ENCODE results near the gene RREB1. TPM values are rescaled to one million over a fixed set of nuclear protein-coding genes. Genes with fewer than 3 reads are reported as not detected.

RREB1 gene
- total and polyA plus RNA-seq, 2 donors (not counting 3 experiments of a cell fraction or from before 2014, with no cell fraction given) = 3.7 to 33.0 TPM

DNA sequence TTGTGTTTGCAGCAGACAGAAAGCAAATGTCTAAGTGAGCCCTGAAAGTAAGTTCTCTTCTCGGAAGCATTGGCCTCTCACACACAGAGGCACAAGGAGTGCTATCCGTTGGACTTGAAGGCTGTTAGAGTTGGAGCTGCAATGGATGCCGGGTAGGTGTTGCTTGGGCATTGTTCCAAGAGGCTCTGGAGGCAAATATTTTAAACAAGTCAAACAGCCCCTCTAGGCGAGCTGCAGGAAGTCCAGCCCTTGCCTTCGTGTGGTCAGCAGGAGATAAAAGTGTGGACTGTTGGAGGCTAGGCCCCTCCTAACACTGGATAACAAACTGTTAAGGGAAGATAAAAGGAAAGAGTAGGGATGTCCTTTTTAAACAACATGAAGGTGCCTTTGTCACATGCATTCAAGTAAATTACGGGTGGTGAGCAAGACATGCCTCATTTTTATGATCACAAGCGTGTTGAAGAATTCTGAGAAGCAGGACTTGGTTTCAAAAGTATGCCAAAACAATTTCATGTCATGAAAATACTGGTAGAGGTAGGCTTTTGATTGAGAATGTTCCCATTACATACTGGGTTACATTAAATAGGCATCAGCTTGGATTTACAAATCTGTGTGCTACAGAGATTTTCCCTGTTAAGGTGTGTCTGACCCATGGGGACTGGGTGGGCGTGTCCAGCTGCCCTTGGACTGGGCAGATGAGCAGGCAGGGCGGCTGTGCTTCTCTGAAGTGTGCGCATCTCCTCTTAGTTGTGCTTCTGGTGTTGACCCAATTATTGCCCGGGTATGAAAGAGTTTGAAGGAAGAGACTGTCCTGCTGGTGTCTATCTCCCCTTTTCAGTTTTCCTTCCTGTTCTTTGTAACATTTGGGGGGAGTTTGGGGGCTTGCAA, 57.5 kb downstream of the RREB1 start:
- peaks cover 12% of the 10 kb centered on the region for H4K20me1 ChIP-seq (replicated peaks; ENCODE audit: control insufficient read depth, extremely low read depth, insufficient read depth, low read length)
- no peak for DNase-seq (ENCODE audit: low read depth, low spot score)
- intact Hi-C loops (cut with micrococcal nuclease) = no loop called here
- no peaks in the 10 kb centered on the region for H3K9me1 ChIP-seq (replicated peaks; ENCODE audit: control insufficient read depth, extremely low read depth, insufficient read depth, low read length)
- no peak overlapping the region for H3K4me2 ChIP-seq (ENCODE audit: insufficient read depth, low read length)
- no peak overlapping the region for H3K27ac ChIP-seq (ENCODE audit: insufficient read depth, low read depth, low read length)
- POLR2A ChIA-PET = no interaction called here
- H3K79me2 ChIP-seq (ENCODE audit: control insufficient read depth, insufficient read depth, low read length) = peaks cover 72% of the 10 kb centered on the region
- CTCF ChIA-PET = interaction anchor here (1.2 kb wide), 1 partner anchor 27 kb away, joined by 5 read pairs; no protein-coding TSS in a partner anchor
- no peaks in the 10 kb centered on the region for H3K9me3 ChIP-seq (replicated peaks; ENCODE audit: control insufficient read depth, insufficient read depth, low read length)
- TF ChIP-seq JUN (IDR thresholded peaks at IDR 0.05; ENCODE audit: borderline replicate concordance, insufficient read depth, insufficient read length, low read depth) (no peak), EZH2 (IDR thresholded peaks at IDR 0.05; ENCODE audit: borderline replicate concordance, low read depth, low read length, severe bottlenecking) (no peak), POLR2AphosphoS5 (IDR thresholded peaks at IDR 0.05; ENCODE audit: insufficient read depth, low read depth, low read length) (no peak), FOS (IDR thresholded peaks at IDR 0.05; ENCODE audit: borderline replicate concordance, insufficient read depth, low read length) (no peak), POLR2A (IDR thresholded peaks at IDR 0.05; ENCODE audit: low read depth, low read length) (no peak), GATA2 (IDR thresholded peaks at IDR 0.05; ENCODE audit: insufficient read depth, insufficient read length, low read depth, low read length) (no peak), MYC (IDR thresholded peaks at IDR 0.05; ENCODE audit: low read depth, low read length) (no peak)
- TF ChIP-seq, protein P1, sequence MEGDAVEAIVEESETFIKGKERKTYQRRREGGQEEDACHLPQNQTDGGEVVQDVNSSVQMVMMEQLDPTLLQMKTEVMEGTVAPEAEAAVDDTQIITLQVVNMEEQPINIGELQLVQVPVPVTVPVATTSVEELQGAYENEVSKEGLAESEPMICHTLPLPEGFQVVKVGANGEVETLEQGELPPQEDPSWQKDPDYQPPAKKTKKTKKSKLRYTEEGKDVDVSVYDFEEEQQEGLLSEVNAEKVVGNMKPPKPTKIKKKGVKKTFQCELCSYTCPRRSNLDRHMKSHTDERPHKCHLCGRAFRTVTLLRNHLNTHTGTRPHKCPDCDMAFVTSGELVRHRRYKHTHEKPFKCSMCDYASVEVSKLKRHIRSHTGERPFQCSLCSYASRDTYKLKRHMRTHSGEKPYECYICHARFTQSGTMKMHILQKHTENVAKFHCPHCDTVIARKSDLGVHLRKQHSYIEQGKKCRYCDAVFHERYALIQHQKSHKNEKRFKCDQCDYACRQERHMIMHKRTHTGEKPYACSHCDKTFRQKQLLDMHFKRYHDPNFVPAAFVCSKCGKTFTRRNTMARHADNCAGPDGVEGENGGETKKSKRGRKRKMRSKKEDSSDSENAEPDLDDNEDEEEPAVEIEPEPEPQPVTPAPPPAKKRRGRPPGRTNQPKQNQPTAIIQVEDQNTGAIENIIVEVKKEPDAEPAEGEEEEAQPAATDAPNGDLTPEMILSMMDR (IDR thresholded peaks at IDR 0.05; ENCODE audit: extremely low read depth in 1 of 2, insufficient read depth in 1 of 2, low read depth in 1 of 2, low read length in 2 of 2) = no peak
- TF ChIP-seq, protein P2, sequence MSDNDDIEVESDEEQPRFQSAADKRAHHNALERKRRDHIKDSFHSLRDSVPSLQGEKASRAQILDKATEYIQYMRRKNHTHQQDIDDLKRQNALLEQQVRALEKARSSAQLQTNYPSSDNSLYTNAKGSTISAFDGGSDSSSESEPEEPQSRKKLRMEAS (IDR thresholded peaks at IDR 0.05; ENCODE audit: insufficient read depth, insufficient read length) = no peak
- H3K4me1 ChIP-seq (ENCODE audit: control insufficient read depth, extremely low read depth, insufficient read depth, low read length) = peaks cover 9% of the 10 kb centered on the region
- H3K9ac ChIP-seq (replicated peaks; ENCODE audit: extremely low read depth, insufficient read depth, low read length) = no peak overlapping the region
- no peak for FAIRE-seq
- dilution Hi-C loops (cut with MboI; ENCODE audit: extremely low pct_ligation_motif_present, low sequenced_read_pairs) = no loop called here
- H3K36me3 ChIP-seq (ENCODE audit: control insufficient read depth in 2 of 2, extremely low read depth in 1 of 2, insufficient read depth in 2 of 2, low read length in 2 of 2) = no peaks in the 10 kb centered on the region
- H2AFZ ChIP-seq (ENCODE audit: low read depth, low read length) = no peak overlapping the region
- no peak overlapping the region for H3K4me3 ChIP-seq (replicated peaks in 1 of 3; ENCODE audit: insufficient read depth in 1 of 3, low read depth in 1 of 3, low read length in 3 of 3)
- no peaks in the 10 kb centered on the region for H3K27me3 ChIP-seq (ENCODE audit: control insufficient read depth in 2 of 2, insufficient read depth in 2 of 2, low read length in 2 of 2)
- no TSS peak for BruUV-seq (replicated peaks)

All from endothelial cell of umbilical vein (primary cell).